IPS DF 19.7 (cell line): Measurements from ENCODE around the gene FGF10.

Experiments
- DNase-seq: peaks from one replicate; pipeline ENCODE4 v3.0.0-alpha.2; 2013; ENCODE audit warnings: low read depth, low spot score

The FGF10 gene

DNA sequence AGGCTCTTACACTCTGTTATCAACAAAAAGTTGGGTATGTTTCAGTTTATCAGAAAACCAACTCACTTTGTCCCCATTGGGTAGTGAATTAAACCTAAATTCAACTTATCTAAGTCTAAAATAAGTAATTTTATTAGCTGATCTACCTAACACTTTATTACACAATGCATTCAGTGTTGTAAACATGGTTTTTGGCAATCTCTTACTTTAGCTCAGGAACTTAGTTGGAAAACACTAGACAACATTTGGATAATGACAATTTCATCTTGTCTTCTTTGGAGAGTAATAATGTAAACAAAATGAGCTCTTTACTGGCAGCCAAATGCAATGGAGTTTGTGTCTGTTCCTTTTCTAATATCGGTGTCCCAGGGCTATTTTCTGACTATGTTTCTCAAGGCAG lies 33.0 kb downstream of the FGF10 start:
- DNase-seq: no peak

DNA sequence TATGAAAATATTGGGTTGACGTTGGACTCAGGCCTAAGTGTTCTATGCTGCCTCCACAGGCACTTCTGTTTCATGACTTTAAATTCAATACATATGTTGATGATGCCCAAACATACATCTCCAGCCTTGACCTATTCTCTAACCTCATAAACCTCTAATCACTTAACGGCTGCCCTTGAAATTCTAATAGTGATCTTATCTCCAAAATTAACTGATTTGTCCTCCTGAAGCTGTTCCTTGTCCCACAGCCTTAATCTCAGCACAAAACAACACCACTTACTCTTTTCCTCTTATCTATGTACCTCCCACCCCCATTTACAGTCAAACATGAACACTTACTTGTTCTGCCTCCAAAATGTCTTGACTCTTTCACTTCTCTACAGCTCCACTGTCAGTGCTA lies 43.3 kb downstream of the FGF10 start:
- no peak for DNase-seq

DNA sequence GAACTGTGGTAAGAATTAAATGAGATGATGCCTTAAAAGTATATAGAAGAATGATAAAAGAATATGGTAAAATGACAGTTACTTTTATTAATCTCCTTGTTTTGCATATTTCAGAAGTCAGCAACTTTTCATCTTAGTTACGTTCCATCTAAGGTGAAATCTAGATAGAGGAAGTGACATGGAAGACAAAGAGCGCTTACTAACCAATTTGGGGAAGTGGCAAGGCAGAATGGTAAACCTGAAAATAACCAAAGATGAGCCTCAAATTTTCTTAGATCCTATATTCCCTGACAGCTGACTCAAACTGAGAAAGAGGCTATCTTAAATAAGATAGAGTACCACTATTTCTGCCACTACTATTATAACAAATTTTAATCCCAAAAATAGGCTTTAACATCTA lies 52.5 kb downstream of the FGF10 start:
- no peak for DNase-seq

DNA sequence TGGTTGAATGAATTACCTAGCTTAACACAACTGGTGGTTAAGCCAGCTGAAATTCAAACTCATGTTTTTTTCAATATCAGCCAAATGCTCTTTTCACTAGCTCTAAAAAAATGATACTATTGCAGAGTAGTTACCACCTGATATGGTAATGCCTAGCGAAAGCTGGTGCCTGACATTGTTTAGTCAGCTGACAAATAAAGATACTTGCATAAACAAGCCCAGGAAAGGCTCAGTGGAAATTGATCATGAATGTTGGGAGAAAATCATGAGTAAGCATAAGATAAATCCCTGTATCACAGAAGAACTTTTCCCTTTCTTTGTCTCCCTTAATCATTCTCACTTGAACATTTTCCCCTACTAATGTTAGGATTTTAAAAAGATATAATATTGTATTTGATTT lies 54.6 kb downstream of the FGF10 start:
- DNase-seq: no peak

DNA sequence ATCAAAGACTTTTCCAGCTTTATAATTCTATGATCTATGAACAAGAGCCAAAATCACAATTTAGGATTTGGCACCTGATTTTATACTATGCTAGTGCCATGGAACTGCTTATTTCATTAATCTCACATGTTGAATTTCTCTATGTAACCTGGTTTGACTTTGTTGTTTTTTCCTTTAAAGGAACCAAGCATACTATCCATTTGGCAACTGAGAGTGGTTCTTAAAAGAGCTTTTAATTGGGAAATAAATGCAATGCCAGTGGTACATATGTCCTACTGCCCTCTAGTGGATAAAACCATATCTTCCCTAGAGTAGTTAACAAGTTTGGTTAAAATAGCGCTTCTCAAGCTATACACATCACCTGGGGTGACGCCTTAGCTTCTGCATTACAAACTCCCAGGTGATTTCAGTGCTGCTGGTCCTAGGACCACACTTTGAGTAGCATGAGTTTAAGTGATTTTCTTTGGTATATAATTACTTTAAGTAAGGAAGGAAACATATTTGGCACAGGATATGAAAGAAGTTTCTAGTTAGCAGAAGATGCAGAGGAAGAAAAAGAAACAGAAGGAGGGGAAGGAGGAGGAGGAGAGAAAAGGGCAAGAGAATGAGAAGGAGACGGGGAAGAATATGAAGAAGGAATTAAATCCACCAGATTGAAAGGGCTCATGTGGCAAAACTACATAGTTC lies 56.8 kb downstream of the FGF10 start:
- DNase-seq: peak; percentile 23

GRCh38 chr5:44331471-44332050 lies 57.7 kb downstream of the FGF10 start:
- DNase-seq: no peak

DNA sequence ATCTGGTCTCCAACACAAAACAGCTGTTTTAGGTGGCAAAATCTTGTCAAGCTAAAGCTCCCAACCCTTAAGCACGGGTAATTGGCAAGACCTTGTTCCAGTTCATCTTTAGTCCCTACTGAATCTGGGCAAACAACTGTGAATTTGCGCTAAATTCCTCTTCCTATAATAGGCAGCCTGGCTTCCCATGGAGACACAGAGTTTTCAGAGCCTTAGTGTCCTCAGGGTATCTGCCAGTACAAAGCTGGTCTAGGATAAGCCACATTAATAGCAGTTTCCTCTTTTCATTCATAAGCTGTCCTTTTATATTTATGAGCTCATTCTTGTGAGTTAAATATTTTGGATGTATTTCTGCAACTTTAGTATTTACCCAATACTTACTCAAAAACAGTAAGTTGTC lies 59.5 kb downstream of the FGF10 start:
- no peak for DNase-seq

GRCh38 chr5:44321144-44321725 lies 68.0 kb downstream of the FGF10 start:
- no peak for DNase-seq

DNA sequence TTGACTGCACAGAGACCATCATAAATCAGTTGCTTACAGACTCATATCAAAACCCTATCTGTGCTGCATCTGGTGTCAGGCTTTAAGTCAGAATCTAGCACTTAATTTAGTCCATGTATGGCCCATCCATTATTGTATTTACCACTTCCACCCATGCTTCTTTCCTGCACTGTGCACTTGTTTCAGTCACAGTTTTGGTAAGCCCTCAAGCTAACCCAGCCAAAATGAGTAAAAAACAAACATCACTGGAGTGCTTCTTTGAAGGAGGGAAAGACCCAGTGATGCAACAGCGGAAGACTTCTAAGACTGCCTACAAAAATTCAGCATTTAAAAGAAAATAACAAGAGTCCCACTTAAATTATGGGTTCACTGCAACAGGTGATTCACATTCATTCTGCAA lies 69.0 kb downstream of the FGF10 start:
- DNase-seq: no peak

DNA sequence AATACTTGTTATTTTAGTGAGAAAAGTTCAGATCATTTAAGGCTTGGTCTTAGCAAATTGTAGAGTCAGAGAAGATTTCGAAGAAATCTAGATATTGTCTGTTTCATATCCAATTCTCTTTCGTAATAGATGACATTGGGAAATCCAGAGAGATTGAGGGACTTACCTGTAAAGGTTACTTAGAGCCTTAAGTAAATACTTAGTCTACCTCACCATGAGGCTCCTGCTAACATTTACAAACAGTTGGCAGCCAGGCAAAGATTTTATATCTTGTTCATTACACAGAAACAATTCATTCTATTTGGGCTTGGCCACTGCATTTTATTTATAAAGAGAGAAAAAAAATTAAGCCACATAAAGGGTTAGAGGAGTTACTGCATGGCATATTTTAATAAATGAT lies 70.3 kb downstream of the FGF10 start:
- DNase-seq: no peak

GRCh38 chr5:44312374-44312773 lies 76.8 kb downstream of the FGF10 start:
- DNase-seq: no peak

DNA sequence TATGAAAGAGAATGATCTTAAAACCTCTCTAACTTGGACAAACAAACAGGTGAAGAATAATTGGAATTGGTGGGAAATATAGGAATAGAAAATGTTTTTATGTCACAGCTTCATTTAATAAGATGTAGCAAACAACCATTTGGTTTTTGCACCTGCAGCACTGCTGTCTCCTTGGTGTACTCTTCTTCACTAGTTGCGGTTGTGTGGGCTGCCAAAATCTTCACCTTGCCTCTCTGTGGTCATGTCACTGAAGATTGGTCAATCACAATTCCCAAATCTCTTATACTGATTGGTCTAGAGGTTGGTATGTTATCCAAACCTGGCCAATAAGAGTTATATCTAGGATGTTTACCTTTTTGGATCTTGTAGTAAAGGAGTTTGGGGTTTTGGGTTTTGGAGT lies 88.7 kb downstream of the FGF10 start:
- DNase-seq: no peak

- DNase-seq: no peak
These were observed 89.8 kb downstream of the FGF10 start for GRCh38 chr5:44299394-44299793.

GRCh38 chr5:44294516-44294915 lies 94.7 kb downstream of the FGF10 start:
- DNase-seq: no peak

- no peak for DNase-seq
These were observed 96.5 kb downstream of the FGF10 start for GRCh38 chr5:44292736-44293135.

DNA sequence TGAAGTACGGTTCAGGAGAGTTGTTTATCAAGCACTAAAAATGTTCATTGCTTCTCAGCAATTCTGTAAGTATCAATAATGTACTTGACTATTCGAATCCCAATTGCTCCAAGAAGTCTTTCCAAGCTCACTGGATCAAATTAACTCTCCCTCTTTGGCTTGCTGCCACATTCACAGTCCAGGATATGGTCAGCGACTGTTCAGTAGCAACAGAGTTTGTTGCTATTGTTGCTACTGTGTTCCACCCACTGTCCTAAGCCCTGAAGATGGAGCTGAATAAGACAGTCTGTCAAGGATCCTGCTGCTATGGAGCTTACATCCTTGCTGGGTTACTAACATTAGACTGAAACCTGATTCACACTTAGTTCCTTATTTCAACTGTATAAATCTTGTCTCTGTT lies 110.8 kb downstream of the FGF10 start:
- no peak for DNase-seq

GRCh38 chr5:44275908-44276307 lies 113.3 kb downstream of the FGF10 start:
- no peak for DNase-seq

- DNase-seq: no peak
These were observed 113.9 kb downstream of the FGF10 start for GRCh38 chr5:44275329-44275728.

DNA sequence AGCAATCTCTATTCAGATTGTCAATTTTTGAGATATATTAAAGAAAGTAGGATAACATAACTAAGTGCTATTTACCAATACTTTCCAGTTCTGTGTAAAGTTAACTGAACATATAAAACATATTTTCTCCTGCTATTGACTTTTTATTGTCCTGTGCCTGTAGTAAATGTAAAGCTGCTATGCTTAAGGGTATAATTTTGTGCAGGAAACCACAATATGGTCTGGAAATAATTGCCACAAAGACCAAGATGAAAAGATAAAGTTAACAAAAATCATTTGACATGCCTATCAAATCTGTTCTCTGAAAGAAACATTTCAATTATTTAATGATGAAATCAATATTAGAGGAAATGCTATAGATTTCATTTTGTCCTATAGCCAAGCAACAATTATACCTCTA lies 121.3 kb downstream of the FGF10 start:
- no peak for DNase-seq

- no peak for DNase-seq
These were observed 122.2 kb downstream of the FGF10 start for GRCh38 chr5:44266882-44267576.

DNA sequence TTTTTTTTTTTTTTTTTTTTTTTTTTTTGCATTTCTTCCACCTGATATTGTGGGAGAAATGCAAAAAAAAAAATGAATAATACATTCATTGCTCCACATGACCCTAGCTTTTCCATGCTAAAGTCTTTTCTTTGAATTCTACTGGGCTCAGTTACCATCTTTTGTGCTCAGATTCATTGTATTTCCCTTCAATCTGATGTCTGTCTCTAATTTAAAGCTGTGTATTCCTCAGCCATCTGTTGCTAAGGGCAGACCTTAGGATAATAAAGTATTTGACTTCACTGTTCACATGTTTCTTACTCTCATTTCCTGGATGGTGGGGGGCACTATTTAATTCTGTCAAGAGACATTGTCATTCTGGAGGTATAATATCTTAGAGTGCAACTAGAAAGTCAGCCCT lies 123.5 kb downstream of the FGF10 start:
- DNase-seq: no peak

DNA sequence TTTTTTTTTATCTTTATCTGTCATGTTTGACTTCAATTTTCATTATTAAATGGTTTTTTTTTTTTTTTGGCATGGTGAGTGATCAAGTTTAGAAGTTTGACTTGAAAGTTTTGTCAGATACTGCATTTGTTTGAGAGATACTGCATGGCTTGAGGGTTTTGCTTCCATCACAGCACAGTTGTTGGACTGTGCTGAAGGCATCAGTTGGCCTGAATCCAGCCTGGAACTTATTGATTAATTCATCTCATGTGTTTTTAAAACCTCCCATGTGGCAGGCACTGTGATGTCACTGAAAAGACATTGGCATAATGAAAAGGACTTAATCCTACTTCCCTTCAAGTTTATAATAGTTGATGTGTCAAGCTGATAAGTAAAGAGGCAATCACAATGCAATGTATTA lies 128.4 kb downstream of the FGF10 start:
- no peak for DNase-seq
